HG03139 (cell line): ENCODE data around the gene KCNIP1.
"Not testable (repeated sequence)": the region's sequence is repeated elsewhere in the genome, so short reads cannot be mapped to it uniquely, and the experiment has no call there.

Source experiments
- ATAC-seq: cut with Tn5 transposase; IDR thresholded peaks from one replicate; pipeline ENCODE4 v1.9.1; 2021; ENCODE audit not compliant: unreplicated experiment

KCNIP1 gene

DNA sequence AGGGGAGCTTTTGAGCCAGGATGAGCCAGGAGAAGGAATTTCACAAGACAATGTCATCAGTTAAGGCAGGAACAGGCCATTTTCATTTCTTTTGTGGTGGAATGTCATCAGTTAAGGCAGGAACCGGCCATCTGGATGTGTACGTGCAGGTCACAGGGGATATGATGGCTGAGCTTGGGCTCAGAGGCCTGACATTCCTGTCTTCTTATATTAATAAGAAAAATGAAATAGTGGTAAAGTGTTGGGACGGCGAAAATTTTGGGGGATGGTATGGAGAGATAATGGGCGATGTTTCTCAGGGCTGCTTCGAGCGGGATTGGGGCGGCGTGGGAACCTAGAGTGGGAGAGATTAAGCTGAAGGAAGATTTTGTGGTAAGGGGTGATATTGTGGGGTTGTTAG, 258.5 kb downstream of the KCNIP1 start:
- not testable (repeated sequence) for ATAC-seq

DNA sequence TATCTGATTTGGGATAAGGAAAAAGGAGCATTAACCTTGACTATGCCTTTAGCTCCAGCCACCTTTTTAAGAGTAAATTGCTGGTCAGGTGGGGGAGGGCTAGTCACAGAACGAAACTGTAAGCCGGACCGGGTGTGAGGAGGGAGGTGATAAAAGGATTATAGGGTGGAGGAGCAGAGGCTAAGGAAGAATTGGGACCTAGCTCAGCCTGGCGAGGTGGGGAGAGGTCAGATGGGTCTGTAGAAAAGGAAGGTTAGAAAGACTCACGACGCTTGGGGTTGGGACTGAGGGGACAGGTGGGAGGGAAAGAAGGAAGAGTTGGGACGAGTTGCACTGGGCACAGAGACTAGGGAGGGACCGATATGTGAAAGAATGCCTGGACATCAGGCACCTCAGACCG, 262.0 kb downstream of the KCNIP1 start:
- not testable (repeated sequence) for ATAC-seq

DNA sequence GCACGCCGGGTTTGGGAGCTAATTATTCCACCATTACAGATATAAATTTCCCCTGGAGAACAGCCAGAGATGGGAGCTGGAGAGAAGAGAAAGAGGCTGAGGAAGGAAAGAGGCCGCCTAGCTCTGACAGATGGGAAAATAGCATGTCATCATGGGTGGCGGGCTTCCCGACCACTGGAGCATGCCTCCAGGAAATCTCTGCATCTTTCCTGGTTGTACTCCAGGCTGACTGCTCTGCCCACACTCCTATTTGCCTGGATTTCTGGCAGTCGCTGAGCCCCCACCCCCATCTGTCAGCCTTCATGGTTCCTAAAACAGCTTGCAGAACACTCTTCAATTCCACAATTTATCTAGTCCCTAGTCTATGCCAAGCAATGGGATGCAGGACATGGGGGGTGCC, 265.4 kb downstream of the KCNIP1 start:
- no peak for ATAC-seq

DNA sequence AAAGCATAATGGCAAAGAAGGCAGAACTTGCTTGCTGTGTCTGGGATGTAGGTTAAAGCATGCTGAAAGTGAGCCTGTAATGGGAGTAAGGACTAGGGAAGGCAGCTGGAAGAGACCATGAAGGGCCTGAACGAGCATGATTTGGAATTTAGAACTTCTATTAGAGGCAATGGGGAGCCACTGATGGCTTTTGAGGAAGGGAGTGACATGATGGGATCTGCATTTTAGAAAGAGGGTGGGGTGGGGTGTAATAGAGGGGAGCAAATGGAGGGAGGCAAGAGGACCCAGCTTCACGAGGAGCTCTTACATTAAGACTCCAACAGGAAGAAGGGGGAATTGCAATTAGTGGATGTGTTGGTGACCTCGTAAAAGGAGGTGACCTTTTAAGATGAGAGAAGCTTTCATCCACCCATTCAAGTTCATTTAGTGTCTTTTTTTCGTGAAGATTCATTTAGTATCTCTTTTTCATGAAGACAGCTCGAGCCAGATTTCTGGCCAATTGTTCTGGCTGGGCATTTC, 266.1 kb downstream of the KCNIP1 start:
- ATAC-seq: no peak

DNA sequence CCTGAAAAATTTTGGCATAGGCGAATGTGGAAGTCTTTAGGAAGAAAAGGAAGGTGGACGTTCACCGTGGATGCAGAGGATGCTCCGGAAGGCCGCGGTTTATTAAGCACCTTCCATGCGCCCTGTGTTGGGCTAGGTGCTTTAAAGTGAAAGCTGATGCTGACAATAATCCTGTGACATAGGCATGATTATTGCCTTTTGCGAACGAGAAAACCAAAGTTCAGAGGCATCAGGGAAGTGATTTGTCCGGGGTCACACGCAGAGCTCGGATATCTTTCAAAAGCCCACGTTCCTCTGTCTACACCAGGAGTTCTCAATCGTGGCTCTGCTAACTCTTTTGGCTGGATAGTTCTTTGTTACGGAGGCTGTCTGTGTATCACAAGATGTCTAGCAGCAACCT, 267.7 kb downstream of the KCNIP1 start:
- no peak for ATAC-seq

DNA sequence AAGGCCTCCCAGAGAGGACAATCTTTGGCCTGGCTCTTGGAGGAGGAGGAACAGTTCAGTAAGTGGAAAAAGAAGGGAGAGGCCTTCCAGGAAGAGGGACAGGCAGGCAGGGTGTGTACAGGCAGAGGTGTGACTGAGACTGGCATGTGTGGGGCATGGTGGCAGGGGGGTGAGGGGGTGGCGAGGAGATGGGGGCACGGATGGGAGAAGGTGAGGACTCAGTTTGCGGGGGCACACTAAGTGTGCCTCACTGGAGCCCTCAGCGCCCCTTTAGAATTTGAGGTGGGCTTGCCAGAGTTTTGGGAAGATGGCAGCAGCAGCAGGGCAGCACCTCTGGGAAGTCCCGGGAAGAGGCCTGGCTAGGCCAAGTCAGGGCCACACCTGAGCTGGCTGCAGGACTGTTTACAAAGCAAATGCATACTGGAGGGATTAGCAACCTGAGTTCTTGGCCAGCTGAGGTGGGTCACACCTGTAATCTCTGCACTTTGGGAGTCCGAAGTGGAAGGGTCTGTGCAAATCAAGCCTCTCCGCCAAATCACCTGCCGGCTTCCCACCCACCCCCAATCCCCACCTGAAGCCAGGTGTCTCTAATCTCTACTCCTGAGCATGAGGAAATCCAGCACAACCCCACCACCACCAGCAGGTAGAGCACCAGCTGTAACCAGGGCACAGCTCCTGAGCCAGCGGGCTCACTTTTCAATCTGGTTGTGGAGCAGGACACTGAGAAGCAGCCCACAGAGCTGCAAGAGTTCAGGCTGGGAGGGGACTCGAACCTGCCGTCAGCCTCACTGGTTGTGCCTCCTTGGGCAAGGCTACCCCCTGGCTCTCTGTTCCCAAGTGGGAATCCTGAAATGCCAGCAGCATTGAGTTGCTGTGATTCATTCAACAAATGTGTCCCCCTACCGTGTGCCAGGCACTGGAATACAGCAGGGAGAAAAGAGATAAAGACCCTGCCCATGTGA, 269.5 kb downstream of the KCNIP1 start:
- ATAC-seq: no peak

DNA sequence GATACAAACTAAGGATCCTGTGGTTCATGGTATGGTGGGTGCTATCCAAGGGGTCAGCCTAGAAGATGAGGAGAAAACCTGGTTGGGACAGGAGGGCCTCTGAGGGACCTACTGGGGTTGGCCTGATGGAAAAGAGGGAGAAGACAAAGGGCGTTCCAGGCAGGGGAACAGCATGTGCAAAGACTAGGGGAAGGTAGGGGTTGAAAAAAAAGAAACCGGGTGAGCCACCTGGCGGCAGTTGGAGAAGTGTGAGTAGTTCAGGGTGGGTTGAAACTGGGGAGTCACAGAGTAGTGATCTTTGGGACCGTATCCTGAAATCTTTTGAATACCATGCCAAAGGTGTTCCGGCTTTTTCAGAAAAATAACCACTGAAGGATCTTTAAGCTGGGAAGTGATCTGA, 271.0 kb downstream of the KCNIP1 start:
- no peak for ATAC-seq

DNA sequence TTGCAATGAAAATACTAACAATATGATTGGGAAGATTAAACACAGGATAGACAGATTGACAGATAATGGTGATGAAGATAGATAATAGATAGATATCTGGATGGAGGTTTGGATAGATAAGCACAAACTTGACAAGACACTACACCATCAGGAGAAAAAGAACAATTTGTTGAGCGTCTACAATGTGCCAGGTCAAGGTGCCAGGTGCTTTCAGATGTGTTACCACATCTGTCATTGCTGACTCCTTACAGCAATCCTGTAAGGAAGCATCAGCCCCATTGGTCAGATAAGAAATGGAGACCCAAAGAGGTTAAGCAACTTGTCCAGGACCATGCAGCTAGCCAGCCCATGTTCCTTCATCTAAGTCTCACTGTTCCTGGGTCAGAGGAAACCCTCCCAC, 278.1 kb downstream of the KCNIP1 start:
- no peak for ATAC-seq

DNA sequence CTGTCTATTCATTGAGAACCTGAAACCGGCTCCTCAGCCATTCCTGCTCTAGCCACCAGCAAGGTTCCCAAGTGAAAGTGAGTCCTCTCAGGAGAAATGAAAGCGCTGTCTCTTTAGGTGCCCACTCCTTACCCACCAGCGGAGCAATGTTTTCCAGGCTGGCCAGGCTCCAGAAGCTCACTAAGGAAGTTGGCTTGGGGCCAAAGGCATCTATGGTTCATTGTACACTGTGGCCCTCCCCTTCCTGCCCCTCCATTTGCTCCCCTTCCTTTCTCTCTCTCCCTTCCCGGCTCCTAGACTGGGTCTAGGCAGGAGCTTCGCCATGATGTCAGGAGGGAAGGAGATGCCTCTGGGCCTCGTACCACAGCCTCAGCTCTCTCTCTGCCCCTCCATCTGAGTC, 278.6 kb downstream of the KCNIP1 start:
- ATAC-seq: no peak

DNA sequence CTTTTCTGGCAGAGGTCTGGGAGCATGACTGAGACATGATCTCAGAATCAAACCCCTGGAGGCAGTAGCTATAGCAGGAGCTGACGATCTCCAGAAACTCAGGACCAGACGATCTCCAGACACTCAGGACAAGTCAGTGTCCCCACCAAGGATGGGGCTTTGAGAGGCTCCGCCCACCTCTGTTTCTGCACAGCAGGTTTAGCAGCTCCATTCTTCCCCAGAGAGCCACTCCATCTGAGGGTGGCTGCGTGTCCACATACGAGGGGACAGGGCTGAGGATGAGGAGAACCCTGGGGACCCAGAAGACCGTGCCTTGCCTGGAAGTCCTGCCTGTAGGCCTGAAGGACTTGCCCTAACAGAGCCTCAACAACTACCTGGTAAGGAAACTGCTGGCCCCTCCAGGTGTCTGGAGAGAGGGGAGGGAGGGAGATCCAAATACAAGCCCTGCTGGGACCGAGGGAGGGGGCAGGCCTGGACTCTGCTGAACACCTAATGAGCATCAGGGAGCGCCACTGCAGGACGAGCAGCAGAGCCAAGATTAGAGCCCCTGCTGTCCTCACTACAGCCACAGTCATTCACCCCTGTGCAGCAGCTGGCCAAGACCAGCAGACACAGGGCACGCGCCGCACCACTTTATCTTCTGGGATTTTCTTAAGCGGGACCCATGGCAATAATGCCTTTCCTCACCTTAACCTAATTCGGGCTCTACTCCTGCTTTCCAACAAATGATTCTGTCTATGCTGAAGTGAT, 279.9 kb downstream of the KCNIP1 start, which contains the start of gene GABRP:
TSS of gene GABRP (plus strand) at position 228 of the 750 bp plus-strand sequence. CDS start 4,891 bp downstream, outside the sequence.
- ATAC-seq: no peak

DNA sequence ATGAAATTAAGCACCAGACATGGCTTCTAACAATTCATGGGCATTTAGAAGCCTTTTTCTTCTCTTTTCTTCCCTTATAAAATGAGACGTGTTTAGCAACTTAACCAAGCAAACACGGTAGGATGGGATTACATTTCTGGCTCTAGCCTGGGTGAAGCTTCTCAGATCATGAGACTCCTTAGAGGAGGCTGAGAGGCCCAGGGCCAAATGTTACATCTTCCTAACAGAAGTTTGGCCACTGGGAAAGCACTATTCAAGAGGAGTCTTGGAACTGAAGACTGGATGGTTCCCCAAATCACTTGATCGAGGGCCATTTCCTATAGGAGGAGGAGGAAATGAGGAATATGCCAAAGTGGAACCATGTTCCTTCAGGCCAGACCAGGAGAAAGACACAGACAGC, 281.6 kb downstream of the KCNIP1 start:
- no peak for ATAC-seq
